Body of pancreas (tissue), 4 donors: ENCODE results near the gene IFT88. TPM values are rescaled to one million over a fixed set of nuclear protein-coding genes. Genes with fewer than 3 reads are reported as not detected.

Experiments used
- ATAC-seq: fragments of 150-250 bp; one replicate; pipeline ENCODE4 v1.9.1; 2016
- DNase-seq, 4 donors: peaks; one replicate each; pipeline ENCODE4 v3.0.0-alpha.2; 2019
- H3K27ac ChIP-seq, 4 donors: fragments of 200-600 bp; sonication (generic); 1 replicate in 3 of 4; 2 replicates in 1 of 4; pipeline versions ENCODE4 v1.5.1 to v1.6.1; 2016 to 2019; ENCODE audit warnings: mild to moderate bottlenecking in 1 of 4, mixed read lengths in 1 of 4, moderate library complexity in 1 of 4
- H3K27me3 ChIP-seq, 2 donors: fragments of 200-600 bp; sonication (generic); one replicate each; pipeline ENCODE4 v1.6.0; 2016; ENCODE audit warnings: mild to moderate bottlenecking in 1 of 2
- H3K36me3 ChIP-seq, 2 donors: fragments of 200-600 bp; sonication (generic); replicated peaks in 1 of 2; 2 replicates each; pipeline ENCODE4 v1.5.1; 2016; ENCODE audit warnings: low read depth in 2 of 2; ENCODE audit not compliant: insufficient read depth in 1 of 2
- H3K4me1 ChIP-seq: fragments of 200-600 bp; sonication (generic); one replicate; pipeline ENCODE4 v1.6.0; 2016
- H3K4me3 ChIP-seq, 2 donors: fragments of 200-600 bp; sonication (generic); 1 replicate in 1 of 2; 2 replicates in 1 of 2; pipeline ENCODE4 v1.5.1; 2016 to 2019
- H3K9me3 ChIP-seq, 3 donors: fragments of 200-600 bp; sonication (generic); 1 replicate in 2 of 3; 2 replicates in 1 of 3; pipeline ENCODE4 v1.5.1; 2016
- CTCF ChIP-seq, 7 experiments: fragments of 450-650 bp in 4 of 7; fragments of 200-600 bp in 3 of 7; sonication (generic) in 3 of 7; IDR thresholded peaks; one replicate each; pipeline ENCODE4 v1.5.1; 2016 to 2019; ENCODE audit warnings: antibody characterized with exemption in 7 of 7
- POLR2A ChIP-seq, 3 donors: fragments of 450-650 bp; IDR thresholded peaks; one replicate each; pipeline ENCODE4 v1.6.1; 2016; ENCODE audit warnings: antibody characterized with exemption in 3 of 3, mild to moderate bottlenecking in 2 of 3
- WGBS, 2 donors: methylation state at CpG; one replicate each; pipeline ENCODE4 v1.1.5; 2017; 5-methylcytosine and 5-hydroxymethylcytosine counted together
- intact Hi-C: fragments of 100-400 bp; cut with DNase I; formaldehyde crosslinking; loops from one replicate; pipeline ENCODE4 v1.15.1; 2023
- total RNA-seq, 2 donors: library from RNA; depleted of rRNA; stranded (reverse); fragments of >200 nt; gene quantifications; one replicate each; pipeline ENCODE4 v1.1.0, GENCODE V29; 2016

Gene IFT88
- total RNA-seq, 2 donors from 2014 or later, result 9.6 to 16.5 TPM

GRCh38 chr13:20701461-20701860, 134.5 kb downstream of the IFT88 start:
- ATAC-seq (no peak), DNase-seq (no peak)
- no peaks in the 10 kb centered on the region for H3K9me3 ChIP-seq
- H3K36me3 ChIP-seq, result no peaks in the 10 kb centered on the region
- WGBS, 2 donors, result 92 to 93% methylated on average over 3 of the region's 3 CpGs
- peaks cover 20% of the 10 kb centered on the region for H3K4me1 ChIP-seq
- intact Hi-C loops, result no loop called here
- H3K27ac ChIP-seq, result no peak overlapping the region
- no peak for TF ChIP-seq POLR2A (IDR thresholded peaks at IDR 0.05)
- no peak for TF ChIP-seq CTCF (IDR thresholded peaks at IDR 0.05)
- H3K4me3 ChIP-seq, result no peak overlapping the region
- no peaks in the 10 kb centered on the region for H3K27me3 ChIP-seq

DNA sequence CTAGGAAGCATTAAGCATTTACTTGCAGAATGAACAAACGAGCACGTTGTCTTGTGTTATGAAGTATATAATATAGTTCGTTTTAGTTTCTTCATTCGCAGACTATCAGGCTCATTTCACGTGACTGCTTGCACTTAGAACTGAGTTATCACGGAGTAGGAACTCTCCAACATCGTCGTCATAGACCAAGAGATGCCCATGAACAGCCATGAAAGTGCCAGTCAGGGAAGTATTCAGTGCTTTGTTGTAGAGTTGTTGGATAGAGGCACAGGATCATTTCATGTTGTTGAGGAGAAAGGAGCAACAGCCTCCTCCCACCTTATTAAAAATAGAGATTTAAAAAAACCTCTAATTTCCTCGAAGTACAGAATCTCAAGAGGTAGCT, 135.6 kb downstream of the IFT88 start:
- Histone ChIP-seq H3K36me3 (no peaks in the 10 kb centered on the region), H3K4me3 (peak overlapping the region in 1 of 2 donors; percentile 47), H3K27ac (no peak overlapping the region), H3K9me3 (no peaks in the 10 kb centered on the region), H3K4me1 (peaks cover 20% of the 10 kb centered on the region), H3K27me3 (no peaks in the 10 kb centered on the region)
- WGBS, 2 donors, result 11 to 13% methylated on average over 9 of the region's 9 CpGs
- no peak for ATAC-seq
- intact Hi-C loops, result no loop called here
- DNase-seq, result no peak
- no peak for TF ChIP-seq CTCF (IDR thresholded peaks at IDR 0.05)
- TF ChIP-seq POLR2A (IDR thresholded peaks at IDR 0.05), result no peak

GRCh38 chr13:20702915-20703779, 136.2 kb downstream of the IFT88 start, which contains the start of gene IL17D:
TSS of gene IL17D (plus strand) at chr13:20703699. CDS start at chr13:20704002, 303 bp downstream.
- WGBS, 2 donors, result 0 to 1% methylated on average over 20 to 72 of the region's 94 CpGs

GRCh38 chr13:20703780-20704458, 137.0 kb downstream of the IFT88 start:
- Histone ChIP-seq H3K4me3 (no peak overlapping the region), H3K9me3 (no peaks in the 10 kb centered on the region), H3K4me1 (peaks cover 20% of the 10 kb centered on the region), H3K27ac (peak overlapping the region in 2 of 4 donors; percentile 44 to 60), H3K36me3 (no peaks in the 10 kb centered on the region), H3K27me3 (no peaks in the 10 kb centered on the region)
- ATAC-seq (peak; percentile 93), DNase-seq (peak; percentile 90 to 93 (median 91))
- 0% methylated on average over 35 of the region's 98 CpGs; no CpG with 5 or more reads in 1 of the 2 donors for WGBS, 2 donors
- intact Hi-C loops, result no loop called here
- peak; percentile 28 to 98 (median 70) for TF ChIP-seq CTCF (IDR thresholded peaks at IDR 0.05)
- TF ChIP-seq POLR2A (IDR thresholded peaks at IDR 0.05), result peak; percentile 43 to 58 (median 43)

More at GRCh38 chr13:20702915-20703779, 136.2 kb downstream of the IFT88 start, which contains the start of gene IL17D:
- ATAC-seq, result peak; percentile 25
- no peak for TF ChIP-seq CTCF (IDR thresholded peaks at IDR 0.05)
- peak in 1 of 3 donors; percentile 14 for TF ChIP-seq POLR2A (IDR thresholded peaks at IDR 0.05)
- Histone ChIP-seq H3K4me1 (peaks cover 20% of the 10 kb centered on the region), H3K9me3 (no peaks in the 10 kb centered on the region), H3K27me3 (no peaks in the 10 kb centered on the region), H3K4me3 (peak within 1 kb of the TSS; percentile 47 to 69), H3K27ac (peak within 1 kb of the TSS in 3 of 4 donors; percentile 39 to 60 (median 55)), H3K36me3 (no peaks in the 10 kb centered on the region)
- peak; percentile 20 to 36 (median 32) for DNase-seq
- intact Hi-C loops, result no loop called here
